Activated T-cell treated with anti-CD3 and anti-CD28 coated beads for 48 hours (primary cell): ENCODE data around the gene KCND3.

Experiments
- DNase-seq: peaks from one replicate; pipeline ENCODE4 v3.0.0-alpha.2; 2020; ENCODE audit warnings: low read depth

Gene KCND3

DNA sequence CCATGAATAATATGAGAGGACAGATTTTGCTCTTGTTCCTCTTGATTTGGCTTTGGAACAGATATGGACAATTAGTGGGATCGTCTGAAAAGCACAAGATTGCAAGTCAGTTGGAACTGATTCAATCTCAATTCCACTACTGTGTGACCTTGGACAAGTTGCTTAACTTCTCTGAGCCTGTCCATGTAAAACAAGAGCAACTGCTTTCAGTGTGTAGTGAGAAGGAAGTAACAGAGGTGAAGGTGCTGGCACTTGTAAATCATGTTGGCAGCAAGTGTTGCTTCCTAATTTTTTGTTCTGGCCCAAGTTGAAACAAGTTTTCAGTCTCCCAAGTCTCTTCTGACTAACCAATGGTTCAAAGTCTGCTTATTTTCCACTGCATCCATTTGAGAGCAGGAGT, 265.6 kb downstream of the KCND3 start:
- DNase-seq, result no peak

- DNase-seq, result no peak
Measured at GRCh38 chr1:111723091-111723806, 266.2 kb downstream of the KCND3 start.

- no peak for DNase-seq
Measured at GRCh38 chr1:111720977-111721786, 268.3 kb downstream of the KCND3 start.
